HK-2 (cell line): ENCODE results near the gene SLC22A25.
"Not testable (repeated sequence)": the region's sequence is repeated elsewhere in the genome, so short reads cannot be mapped to it uniquely, and the experiment has no call there.

Experiments used
- DNase-seq: peaks from one replicate; pipeline ENCODE4 v3.0.0-alpha.2; 2018; ENCODE audit not compliant: unreplicated experiment

The SLC22A25 gene

DNA sequence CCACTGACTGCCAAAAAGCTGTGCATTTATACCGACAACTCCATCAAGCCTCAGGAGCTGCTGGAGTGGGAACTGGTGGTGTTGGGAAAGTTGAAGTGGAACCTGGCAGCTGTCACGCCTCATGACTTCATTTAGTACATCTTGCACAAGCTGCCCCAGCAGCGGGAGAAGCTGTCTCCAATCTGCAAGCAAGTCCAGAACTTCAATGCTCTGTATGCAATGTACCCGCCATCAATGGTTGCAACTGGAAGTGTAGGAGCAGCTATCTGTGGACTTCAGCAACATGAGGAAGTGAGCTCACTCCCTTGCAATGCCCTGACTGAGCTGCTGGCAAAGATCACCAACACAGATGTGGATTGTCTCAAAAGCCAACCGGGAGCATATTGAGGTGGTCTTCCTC is at the start of gene SLC22A25:
TSS of gene SLC22A25 (minus strand) at position 67 of the 400 bp plus-strand sequence. CDS start 13,947 bp downstream, outside the sequence.
- no peak for DNase-seq

DNA sequence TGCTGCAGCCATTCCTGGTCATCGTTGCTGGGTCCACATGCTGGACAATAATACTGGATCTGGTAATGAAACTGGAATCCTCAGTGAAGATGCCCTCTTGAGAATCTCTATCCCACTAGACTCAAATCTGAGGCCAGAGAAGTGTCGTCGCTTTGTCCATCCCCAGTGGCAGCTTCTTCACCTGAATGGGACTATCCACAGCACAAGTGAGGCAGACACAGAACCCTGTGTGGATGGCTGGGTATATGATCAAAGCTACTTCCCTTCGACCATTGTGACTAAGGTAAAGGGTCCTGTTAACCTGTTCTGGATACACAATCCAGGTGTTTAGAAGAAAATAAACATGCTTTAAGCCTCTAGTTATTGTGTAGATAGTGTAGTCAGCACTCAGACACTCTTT is 46.9 kb upstream of the SLC22A25 start:
- DNase-seq, result no peak

DNA sequence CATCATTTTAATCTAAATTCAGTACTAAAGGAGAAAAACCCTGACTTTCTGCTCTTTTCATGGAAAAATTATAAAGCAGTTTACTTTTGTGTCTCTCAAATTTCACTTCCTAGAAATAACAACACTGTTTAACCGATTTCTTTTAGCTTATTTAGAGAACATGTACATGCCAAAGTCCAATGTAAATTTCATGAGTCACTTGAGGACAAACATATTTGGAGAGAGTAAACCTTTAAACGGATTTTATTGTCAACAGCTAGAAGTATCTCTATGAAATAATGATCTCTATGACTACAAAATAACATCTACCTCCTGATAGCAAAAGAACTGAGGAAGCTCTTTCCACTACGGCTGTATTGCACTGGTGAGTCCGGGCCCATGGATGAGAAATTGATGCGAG is 46.3 kb upstream of the SLC22A25 start:
- DNase-seq, result no peak

DNA sequence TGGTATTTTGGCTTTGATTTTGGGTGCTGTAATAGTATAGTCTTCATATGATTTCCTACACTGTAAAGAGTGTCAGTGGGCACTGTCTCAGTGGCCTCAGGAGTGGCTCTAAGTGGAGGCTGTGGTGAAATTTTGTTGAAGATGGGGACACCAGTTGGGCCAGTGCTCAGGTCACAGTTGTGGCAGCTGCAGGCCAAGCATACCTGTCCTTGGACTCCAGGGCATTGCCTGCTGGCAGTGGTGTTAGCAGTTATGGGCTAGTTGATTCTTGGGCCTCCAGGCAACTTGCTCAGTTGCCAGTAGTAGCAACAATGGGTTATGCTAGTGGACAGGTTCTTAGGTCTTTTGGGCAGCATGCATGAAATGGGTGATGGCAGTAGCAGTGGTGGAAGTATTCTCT is 39.2 kb upstream of the SLC22A25 start:
- DNase-seq, result no peak

DNA sequence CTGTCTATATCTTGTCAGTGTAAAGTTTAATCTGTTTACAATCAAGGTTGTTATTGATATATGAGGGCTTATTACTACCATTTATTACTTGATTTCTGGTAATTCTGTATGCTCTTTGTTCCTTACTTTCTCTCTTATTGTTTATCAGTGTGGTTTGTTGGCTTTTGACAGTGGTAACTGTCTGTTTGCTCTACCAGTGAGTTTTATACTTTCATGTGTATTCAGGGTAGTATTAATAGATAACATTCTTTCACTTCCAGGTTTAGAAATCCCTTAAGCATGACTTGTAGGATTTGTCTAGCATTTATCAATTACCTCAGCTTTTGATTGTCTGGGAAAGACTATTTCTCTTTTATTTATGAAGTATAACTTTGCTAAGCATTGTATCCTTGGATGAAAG is 37.5 kb upstream of the SLC22A25 start:
- no peak for DNase-seq

DNA sequence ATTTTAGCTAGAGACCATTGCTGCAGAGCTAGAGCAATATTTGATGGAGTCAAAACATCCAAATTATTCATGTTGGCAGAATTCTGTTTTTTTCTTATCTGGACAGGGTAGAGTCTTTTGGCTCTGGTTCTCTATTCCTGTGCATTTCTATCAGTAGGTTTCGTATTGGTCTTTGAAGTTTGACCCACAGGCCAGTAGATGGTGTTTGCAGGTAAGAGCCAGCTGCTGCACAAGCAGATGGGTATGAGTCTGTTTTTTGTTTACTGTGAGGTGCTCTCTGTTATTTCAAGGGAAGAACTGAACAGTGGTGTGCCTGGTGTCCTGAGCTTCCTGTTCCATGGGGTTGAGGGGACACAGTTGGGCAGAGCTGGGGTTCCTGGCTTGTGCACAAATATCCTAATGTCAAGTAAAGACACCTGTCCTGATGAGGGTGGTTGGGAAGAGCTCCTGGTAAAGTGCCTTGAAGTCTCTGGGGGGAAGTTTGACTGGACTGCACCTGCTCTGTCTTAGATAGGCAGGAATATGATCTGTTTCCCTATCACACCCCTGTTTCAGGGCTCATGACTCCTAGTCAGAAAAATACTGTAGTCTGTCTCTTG is 34.0 kb upstream of the SLC22A25 start:
- no peak for DNase-seq

DNA sequence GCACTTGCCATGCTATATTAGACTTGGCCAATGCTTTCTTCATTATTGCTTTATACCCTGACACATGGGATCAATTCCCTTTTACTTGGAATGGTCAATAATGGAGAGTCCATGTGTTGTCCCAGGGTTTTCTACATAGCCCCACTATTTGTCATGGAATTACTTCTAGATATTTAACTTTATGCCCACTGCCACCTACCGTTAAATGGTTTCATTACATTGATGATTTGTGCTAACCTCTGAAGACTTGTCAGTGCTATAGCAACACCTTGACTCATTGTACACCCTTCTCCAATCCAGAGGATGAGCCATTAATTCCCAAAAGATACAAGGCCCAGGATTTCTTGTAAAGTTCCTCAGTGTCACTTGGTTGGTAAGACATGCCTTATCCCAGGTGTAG is 31.4 kb upstream of the SLC22A25 start:
- no peak for DNase-seq

DNA sequence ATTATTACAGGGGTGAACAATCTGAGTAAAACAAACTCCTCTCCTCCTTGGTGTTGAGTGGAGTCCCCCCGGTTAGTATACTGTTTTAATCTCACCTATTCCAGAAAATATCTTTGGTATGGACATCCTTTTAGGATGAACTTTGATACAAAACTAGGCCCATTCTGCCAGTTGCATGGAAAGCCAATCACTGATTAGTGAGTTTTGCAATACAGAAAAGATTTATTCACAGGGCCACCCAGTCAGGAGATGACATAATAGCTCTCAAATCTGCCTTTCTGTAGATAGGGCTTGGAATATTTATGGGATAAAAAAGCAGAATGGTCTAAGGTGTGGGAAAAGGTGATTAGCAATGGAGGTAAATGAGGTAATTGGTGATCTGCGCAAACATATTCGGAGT is 30.3 kb upstream of the SLC22A25 start:
- no peak for DNase-seq

DNA sequence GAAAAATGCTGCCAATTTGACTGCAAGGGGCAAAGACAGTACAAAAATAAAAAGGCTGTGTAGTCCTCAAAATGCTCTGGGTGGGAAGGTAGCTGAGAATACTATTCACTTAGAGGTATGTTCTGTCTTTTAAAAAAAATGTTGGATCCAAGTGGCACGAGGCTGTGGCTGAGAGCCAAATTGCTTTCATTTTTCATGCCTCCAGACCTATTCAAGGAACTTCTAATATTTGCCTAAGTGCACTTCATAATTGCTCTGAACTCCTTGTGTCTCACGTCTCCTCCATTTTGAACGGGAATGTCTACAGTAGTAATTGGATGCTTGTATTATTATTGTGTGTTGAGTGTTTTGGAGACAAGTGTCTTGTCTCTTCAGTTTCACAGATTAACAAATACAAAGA is 19.1 kb upstream of the SLC22A25 start:
- DNase-seq, result no peak

DNA sequence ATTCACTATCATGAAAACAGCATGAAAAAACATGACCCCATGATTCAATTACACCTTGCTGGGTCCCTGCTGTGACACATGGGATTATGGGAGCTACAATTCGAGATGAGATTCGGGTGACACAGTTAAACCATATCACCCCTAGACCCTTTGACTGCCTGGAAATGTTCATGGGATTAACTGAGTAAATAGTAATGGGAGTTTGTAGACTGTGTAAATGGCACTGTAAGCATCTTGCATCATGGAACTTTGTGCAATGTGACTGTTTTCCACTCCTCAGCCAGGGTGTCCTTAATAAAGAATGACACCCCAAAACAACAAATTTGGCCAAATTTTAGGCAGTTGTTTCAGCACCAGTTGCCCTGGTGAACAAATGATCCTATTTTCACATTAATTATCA is 7.9 kb upstream of the SLC22A25 start:
- DNase-seq, result no peak

DNA sequence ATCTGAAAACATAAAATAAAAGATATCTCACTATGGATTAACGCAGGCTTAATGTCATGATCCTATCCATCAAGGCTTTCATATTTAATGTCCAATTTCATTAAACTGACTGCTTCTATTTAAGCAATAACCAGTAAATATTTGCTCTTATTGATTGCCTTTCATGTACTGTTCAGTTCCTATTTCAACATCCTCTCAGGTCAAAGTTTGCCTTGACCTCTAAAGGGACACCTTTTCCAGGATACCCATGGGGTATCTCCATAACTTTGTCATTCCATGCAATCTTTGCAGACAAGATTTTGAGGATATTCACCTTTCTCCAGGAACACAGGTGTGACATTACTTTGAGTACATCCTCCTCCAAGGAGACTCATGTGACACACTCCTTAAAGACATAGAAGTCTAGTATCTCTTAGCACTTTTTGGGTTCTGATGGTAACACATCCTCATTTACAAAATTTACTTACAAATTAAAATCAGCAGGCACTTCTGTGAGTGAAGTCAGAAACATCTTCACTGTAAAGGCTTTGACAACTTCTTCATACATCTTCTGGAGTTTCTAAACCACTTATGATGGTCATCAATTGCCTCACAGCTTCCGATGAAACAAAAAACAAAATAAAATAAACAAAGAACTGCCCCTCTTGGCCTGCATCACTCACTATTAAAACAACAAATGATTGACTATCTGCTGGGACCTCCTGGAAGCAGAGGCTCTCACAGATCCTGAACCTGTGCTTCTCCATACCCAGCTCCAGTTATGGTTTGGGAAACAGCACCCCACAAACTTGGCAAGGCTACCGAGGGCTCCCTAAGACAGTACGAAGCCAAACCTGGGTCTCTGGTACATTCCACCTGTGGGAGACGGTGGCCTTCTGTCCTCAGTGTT is 7.0 kb upstream of the SLC22A25 start:
- no peak for DNase-seq

DNA sequence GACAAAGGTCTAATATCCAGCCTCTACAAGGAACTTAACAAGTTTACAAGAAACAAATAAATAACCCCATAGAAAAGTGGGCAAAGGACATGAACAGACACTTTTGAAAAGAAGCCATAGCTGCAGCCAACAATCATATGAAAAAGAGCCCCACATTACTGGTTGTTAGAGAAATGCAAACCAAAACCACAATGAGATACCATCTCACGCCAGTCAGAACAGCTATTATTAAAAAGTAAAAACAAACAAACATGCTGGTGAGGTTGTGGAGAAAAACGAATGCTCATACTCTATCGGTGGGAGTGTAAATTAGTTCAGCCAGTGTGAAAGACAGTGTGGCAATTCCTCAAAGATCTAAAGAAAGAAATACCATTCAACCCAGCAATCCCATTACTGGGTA is 5.6 kb upstream of the SLC22A25 start:
- DNase-seq, result no peak

DNA sequence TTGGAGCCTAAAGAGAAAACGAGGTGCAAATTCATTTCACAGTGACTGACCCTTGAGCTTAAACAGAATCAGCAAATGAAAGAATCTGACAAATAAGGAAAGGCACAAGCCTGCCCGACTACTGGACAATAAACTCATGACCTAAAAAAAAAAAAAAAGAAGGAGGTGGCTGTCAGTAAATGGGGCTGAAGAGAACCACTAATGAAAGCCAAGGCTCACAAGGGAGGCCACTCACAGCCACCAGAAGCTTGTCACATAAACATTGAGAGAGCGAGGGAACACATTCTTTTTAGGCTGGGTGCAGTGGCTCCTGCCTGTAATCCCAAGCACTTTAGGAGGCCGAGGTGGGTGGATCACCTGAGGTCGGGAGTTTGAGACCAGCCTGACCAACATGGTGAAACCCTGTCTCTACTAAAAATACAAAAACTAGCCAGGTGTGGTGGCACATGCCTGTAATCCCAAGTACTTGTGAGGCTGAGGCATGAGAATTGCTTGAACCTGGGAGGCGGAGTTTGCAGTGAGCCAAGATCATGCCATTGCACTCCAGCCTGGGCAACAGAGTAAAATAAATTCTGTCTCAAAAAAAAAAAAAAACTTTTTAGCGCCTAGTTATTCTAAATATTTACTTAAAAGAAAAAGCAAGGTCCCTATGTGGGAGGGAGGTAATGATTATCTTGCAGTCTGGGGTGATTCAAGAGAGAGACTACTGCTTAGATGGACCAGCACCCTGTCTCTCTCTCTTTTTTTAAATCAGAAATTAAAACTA is 4.0 kb upstream of the SLC22A25 start:
- DNase-seq, result not testable (repeated sequence)

DNA sequence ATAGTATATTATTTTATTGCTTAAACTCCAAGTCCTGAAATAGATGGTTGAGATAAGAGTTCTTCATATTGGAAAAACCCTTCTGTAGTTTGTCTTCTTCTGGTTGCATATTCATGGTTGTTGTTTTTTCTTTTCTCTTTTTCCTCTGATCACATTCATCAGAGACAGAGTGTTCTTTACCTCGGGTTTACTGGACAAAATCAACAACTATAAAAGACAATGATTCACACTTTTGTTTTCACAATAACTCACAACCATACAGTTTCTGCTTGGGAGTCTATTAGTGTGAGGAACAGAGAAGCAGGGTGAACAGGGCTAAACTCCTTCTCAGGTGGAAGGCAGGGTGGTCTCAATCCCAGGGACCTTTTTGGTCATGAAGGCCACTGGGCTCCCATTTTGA is 2.6 kb upstream of the SLC22A25 start:
- no peak for DNase-seq

DNA sequence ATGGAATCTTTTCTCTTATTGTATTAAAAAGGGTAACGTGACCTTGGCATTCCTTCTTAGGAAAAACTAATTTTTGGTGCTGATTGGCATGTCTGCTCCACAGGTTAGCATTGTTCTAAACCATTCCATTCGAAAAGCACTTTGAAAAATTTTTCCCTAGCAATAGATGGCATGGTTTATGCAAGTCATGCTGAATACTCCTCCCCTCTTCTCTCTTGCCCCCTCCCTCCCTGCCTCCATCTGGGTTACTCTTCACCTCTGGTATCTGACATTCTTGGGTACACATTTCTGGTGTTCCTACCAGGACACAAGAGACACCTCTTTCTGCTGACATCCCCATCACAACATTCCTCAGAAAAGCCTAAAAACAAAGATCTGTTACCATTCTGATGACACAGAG is 1.5 kb upstream of the SLC22A25 start:
- DNase-seq, result no peak

DNA sequence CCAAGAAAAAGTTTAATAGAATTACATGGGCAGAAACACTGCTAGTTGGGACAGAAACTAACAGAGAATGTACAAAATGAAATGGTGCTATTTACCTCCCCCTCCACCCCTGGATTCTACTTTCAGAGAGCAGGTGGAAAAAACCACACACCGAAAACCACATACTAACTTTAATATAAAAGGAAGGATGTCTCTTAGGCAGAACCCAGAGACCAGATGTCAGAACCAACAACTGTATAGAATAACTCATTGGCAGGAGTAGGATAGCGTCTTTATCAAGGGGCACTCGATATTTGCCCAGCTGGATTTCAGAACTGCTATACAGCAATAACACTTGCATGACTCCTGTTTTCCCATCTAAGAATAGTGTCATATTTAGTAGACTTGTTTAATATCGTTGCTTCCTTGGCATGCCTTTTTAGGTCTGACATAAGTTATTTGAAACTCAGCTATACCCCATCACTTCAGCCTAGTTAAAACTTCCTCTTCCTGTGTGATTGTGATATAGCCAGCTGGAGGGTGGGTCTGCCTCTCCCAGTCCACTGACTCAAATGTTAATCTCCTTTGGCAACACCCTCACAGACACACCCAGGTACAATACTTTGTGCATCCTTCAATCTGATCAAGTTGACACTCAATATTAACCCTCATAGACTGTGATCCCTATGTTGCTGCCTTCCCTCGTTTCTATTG is 1.2 kb downstream of the SLC22A25 start:
- DNase-seq, result no peak

DNA sequence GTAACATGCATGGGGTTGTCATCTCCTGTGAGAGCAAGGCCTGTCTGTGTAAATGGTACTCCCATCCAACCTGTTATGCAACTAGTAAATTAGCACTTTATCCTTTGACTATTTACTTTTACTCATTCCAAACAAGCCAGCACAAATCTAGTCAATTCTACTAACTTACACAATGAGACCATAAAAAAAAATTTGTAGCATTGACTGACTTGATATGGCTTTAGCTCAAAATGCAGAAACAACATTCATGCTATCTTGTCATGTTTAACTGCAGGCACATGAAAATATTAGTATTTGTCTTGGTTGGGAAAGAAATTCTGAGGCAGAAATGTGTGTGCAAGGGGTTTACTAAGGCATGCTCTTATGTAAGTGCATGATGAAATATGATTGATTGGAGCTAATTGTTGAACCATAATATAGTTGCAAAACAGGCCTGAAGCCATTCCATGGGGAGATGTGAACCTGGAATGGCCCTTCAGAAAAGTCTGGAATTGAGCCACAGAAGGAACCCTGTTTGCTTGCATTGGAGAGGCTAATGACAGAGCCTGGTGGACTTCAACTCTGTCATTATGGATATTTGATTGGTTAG is 2.5 kb downstream of the SLC22A25 start:
- DNase-seq, result no peak

DNA sequence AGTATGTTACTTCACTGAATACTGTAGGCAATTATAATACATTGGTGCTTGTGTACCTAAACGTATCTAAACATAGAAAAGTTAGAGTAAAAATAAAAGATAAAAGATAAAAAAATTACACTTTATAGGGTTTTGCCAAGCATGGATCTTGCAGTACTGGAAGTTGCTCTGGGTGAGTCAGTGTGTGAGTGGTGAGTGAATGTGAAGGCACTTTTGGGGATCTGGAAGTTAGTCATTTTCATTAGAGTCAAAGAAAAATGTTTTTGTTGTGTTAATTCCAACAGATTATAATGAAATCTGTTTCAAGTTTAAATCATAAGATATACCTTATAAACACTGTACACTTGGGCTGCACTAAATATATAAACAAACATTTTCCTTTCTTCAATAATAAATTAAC is 3.3 kb downstream of the SLC22A25 start:
- DNase-seq, result no peak

DNA sequence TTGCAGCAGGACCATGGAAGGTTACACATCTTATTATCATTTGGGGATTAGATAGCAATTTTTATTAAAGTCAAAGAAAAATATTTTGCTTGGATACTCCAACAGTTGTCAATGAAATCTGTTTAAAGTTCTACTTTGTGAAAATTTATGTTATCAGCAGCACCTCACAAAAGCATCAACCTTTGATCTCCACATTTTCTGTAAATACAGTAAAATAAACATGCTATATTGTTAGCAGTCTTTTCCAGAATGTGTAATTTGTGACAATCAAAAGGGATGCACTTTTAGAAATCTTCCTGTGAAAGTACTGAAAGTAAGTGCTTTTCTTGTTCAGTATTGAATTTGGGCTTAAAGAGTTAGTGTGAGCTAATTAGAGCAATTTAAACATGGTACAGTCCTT is 4.1 kb downstream of the SLC22A25 start:
- no peak for DNase-seq

DNA sequence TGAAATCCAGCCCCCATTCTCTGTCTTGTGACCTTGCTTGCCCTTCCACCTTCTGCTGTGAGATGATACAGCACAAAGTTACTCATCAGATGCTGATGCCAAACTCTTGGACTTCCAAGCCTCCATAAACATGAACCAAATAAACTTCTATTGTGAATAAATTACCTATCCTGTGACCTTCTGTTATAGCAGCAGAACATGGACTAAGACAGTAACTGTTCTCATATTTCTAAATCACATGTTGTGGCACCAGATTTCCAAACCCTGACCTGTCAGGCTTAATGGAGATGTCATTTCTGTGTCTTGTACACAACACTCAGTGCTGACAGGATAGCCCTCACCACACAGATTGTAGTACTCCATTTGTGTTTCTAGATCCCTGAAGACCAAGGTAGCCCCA is 6.0 kb downstream of the SLC22A25 start:
- no peak for DNase-seq
